SK-N-MC (cell line): ENCODE results near the gene FGF19.

Source experiments
- EZH2 ChIP-seq: fragments of 200-600 bp; sonication (generic); IDR thresholded peaks from one replicate; pipeline ENCODE4 v1.6.1; 2017; ENCODE audit warnings: antibody characterized with exemption
- POLR2AphosphoS5 ChIP-seq: IDR thresholded peaks from 2 replicates; pipeline ENCODE4 v1.6.1; 2012; ENCODE audit warnings: mild to moderate bottlenecking, low read depth, low read length, borderline replicate concordance

DNA sequence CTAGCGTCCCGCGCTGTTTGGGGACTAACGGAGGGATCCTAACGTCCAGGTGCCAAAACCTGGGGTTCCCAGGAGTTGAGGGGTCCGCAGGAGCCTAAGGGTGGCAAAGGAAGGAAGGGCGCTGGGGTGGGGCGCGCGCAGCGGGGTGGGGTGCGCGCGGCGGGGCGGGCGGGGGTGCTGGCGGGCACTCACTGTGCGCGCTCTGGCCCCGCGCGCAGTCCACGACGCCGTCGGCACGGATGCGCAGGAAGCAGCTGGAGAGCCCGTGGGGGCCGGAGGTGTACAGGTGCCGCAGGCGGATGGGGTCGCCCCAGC, 412 bp downstream of the FGF19 start:
- TF ChIP-seq POLR2AphosphoS5 (no peak), EZH2 (no peak)
